ENCODE measurements around the gene IL16.
"Not testable (repeated sequence)": the region's sequence is repeated elsewhere in the genome, so short reads cannot be mapped to it uniquely, and the experiment has no call there.

IL16 gene

GRCh38 chr15:81346611-81347010 is 149.9 kb downstream of the IL16 start:
- Histone ChIP-seq H3K27me3 (replicated peaks; ENCODE audit: control insufficient read depth, insufficient read depth, low read length) (peaks cover 45% of the 10 kb centered on the region), H3K36me3 (ENCODE audit: control insufficient read depth, insufficient read depth, low read length, severe bottlenecking) (no peaks in the 10 kb centered on the region), H3K9ac (ENCODE audit: low read length) (no peak overlapping the region), H3K9me3 (ENCODE audit: control insufficient read depth, low read length) (no peaks in the 10 kb centered on the region), H3K4me1 (ENCODE audit: control insufficient read depth, insufficient read depth, low read length) (no peaks in the 10 kb centered on the region), H3K4me3 (ENCODE audit: low read length) (no peak overlapping the region)
- DNase-seq (ENCODE audit: low read depth): no peak

- no peak for DNase-seq (ENCODE audit: low read depth)
- H3K4me3 ChIP-seq (ENCODE audit: low read length): no peak overlapping the region
- H3K9me3 ChIP-seq (ENCODE audit: control insufficient read depth, low read length): no peaks in the 10 kb centered on the region
- no peak overlapping the region for H3K9ac ChIP-seq (ENCODE audit: low read length)
- H3K4me1 ChIP-seq (ENCODE audit: control insufficient read depth, insufficient read depth, low read length): no peaks in the 10 kb centered on the region
- no peaks in the 10 kb centered on the region for H3K36me3 ChIP-seq (ENCODE audit: control insufficient read depth, insufficient read depth, low read length, severe bottlenecking)
- H3K27me3 ChIP-seq (replicated peaks; ENCODE audit: control insufficient read depth, insufficient read depth, low read length): peaks cover 36% of the 10 kb centered on the region
Measured at GRCh38 chr15:81347910-81348309, 151.2 kb downstream of the IL16 start.

- H3K4me1 ChIP-seq (ENCODE audit: control insufficient read depth, insufficient read depth, low read length); H3K4me3 ChIP-seq (ENCODE audit: low read length); H3K9ac ChIP-seq (ENCODE audit: low read length); H3K36me3 ChIP-seq (ENCODE audit: control insufficient read depth, insufficient read depth, low read length, severe bottlenecking); DNase-seq (ENCODE audit: low read depth); H3K9me3 ChIP-seq (ENCODE audit: control insufficient read depth, low read length): not testable (repeated sequence)
- peaks cover 31% of the 10 kb centered on the region for H3K27me3 ChIP-seq (replicated peaks; ENCODE audit: control insufficient read depth, insufficient read depth, low read length)
Measured at GRCh38 chr15:81348691-81349090, 152.0 kb downstream of the IL16 start.

- DNase-seq (ENCODE audit: low read depth): no peak
- Histone ChIP-seq H3K9me3 (ENCODE audit: control insufficient read depth, low read length) (no peaks in the 10 kb centered on the region), H3K4me3 (ENCODE audit: low read length) (no peak overlapping the region), H3K27me3 (replicated peaks; ENCODE audit: control insufficient read depth, insufficient read depth, low read length) (peaks cover 29% of the 10 kb centered on the region), H3K4me1 (ENCODE audit: control insufficient read depth, insufficient read depth, low read length) (no peaks in the 10 kb centered on the region), H3K9ac (ENCODE audit: low read length) (no peak overlapping the region), H3K36me3 (ENCODE audit: control insufficient read depth, insufficient read depth, low read length, severe bottlenecking) (no peaks in the 10 kb centered on the region)
Measured at GRCh38 chr15:81349271-81349670, 152.6 kb downstream of the IL16 start.

GRCh38 chr15:81351651-81352050 is 155.0 kb downstream of the IL16 start:
- peaks cover 26% of the 10 kb centered on the region for H3K27me3 ChIP-seq (replicated peaks; ENCODE audit: control insufficient read depth, insufficient read depth, low read length)
- no peaks in the 10 kb centered on the region for H3K9me3 ChIP-seq (ENCODE audit: control insufficient read depth, low read length)
- no peak for DNase-seq (ENCODE audit: low read depth)
- no peak overlapping the region for H3K4me3 ChIP-seq (ENCODE audit: low read length)
- no peaks in the 10 kb centered on the region for H3K36me3 ChIP-seq (ENCODE audit: control insufficient read depth, insufficient read depth, low read length, severe bottlenecking)
- no peak overlapping the region for H3K9ac ChIP-seq (ENCODE audit: low read length)
- H3K4me1 ChIP-seq (ENCODE audit: control insufficient read depth, insufficient read depth, low read length): no peaks in the 10 kb centered on the region

GRCh38 chr15:81356252-81356651 is 159.6 kb downstream of the IL16 start:
- H3K27me3 ChIP-seq (replicated peaks; ENCODE audit: control insufficient read depth, insufficient read depth, low read length): peaks cover 11% of the 10 kb centered on the region
- no peaks in the 10 kb centered on the region for H3K4me1 ChIP-seq (ENCODE audit: control insufficient read depth, insufficient read depth, low read length)
- no peaks in the 10 kb centered on the region for H3K36me3 ChIP-seq (ENCODE audit: control insufficient read depth, insufficient read depth, low read length, severe bottlenecking)
- H3K9me3 ChIP-seq (ENCODE audit: control insufficient read depth, low read length): peaks cover 5% of the 10 kb centered on the region
- no peak overlapping the region for H3K4me3 ChIP-seq (ENCODE audit: low read length)
- no peak for DNase-seq (ENCODE audit: low read depth)
- no peak overlapping the region for H3K9ac ChIP-seq (ENCODE audit: low read length)

GRCh38 chr15:81357180-81357686 is 160.6 kb downstream of the IL16 start:
- no peak for DNase-seq (ENCODE audit: low read depth)
- Histone ChIP-seq H3K9me3 (ENCODE audit: control insufficient read depth, low read length) (peaks cover 5% of the 10 kb centered on the region), H3K4me3 (ENCODE audit: low read length) (no peak overlapping the region), H3K36me3 (ENCODE audit: control insufficient read depth, insufficient read depth, low read length, severe bottlenecking) (no peaks in the 10 kb centered on the region), H3K9ac (ENCODE audit: low read length) (no peak overlapping the region), H3K27me3 (replicated peaks; ENCODE audit: control insufficient read depth, insufficient read depth, low read length) (peaks cover 11% of the 10 kb centered on the region), H3K4me1 (ENCODE audit: control insufficient read depth, insufficient read depth, low read length) (no peaks in the 10 kb centered on the region)

GRCh38 chr15:81358248-81358647 is 161.6 kb downstream of the IL16 start:
- Histone ChIP-seq H3K9me3 (ENCODE audit: control insufficient read depth, low read length) (peaks cover 5% of the 10 kb centered on the region), H3K9ac (ENCODE audit: low read length) (no peak overlapping the region), H3K4me3 (ENCODE audit: low read length) (no peak overlapping the region), H3K36me3 (ENCODE audit: control insufficient read depth, insufficient read depth, low read length, severe bottlenecking) (no peaks in the 10 kb centered on the region), H3K4me1 (ENCODE audit: control insufficient read depth, insufficient read depth, low read length) (peaks cover 3% of the 10 kb centered on the region), H3K27me3 (replicated peaks; ENCODE audit: control insufficient read depth, insufficient read depth, low read length) (peaks cover 11% of the 10 kb centered on the region)
- no peak for DNase-seq (ENCODE audit: low read depth)

GRCh38 chr15:81360491-81360890 is 163.8 kb downstream of the IL16 start:
- Histone ChIP-seq H3K36me3 (ENCODE audit: control insufficient read depth, insufficient read depth, low read length, severe bottlenecking) (no peaks in the 10 kb centered on the region), H3K9me3 (ENCODE audit: control insufficient read depth, low read length) (peaks cover 5% of the 10 kb centered on the region)
- DNase-seq (ENCODE audit: low read depth): no peak

GRCh38 chr15:81361891-81362290 is 165.2 kb downstream of the IL16 start:
- Histone ChIP-seq H3K36me3 (ENCODE audit: control insufficient read depth, insufficient read depth, low read length, severe bottlenecking) (no peaks in the 10 kb centered on the region), H3K9me3 (ENCODE audit: control insufficient read depth, low read length) (peaks cover 5% of the 10 kb centered on the region), H3K27me3 (replicated peaks; ENCODE audit: control insufficient read depth, insufficient read depth, low read length) (no peaks in the 10 kb centered on the region), H3K4me3 (ENCODE audit: low read length) (no peak overlapping the region), H3K4me1 (ENCODE audit: control insufficient read depth, insufficient read depth, low read length) (peaks cover 8% of the 10 kb centered on the region), H3K9ac (ENCODE audit: low read length) (no peak overlapping the region)
- DNase-seq (ENCODE audit: low read depth): no peak

More at GRCh38 chr15:81360491-81360890, 163.8 kb downstream of the IL16 start:
- H3K9ac ChIP-seq (ENCODE audit: low read length): no peak overlapping the region
- no peaks in the 10 kb centered on the region for H3K27me3 ChIP-seq (replicated peaks; ENCODE audit: control insufficient read depth, insufficient read depth, low read length)
- peaks cover 8% of the 10 kb centered on the region for H3K4me1 ChIP-seq (ENCODE audit: control insufficient read depth, insufficient read depth, low read length)
- no peak overlapping the region for H3K4me3 ChIP-seq (ENCODE audit: low read length)

GRCh38 chr15:81362790-81363189 is 166.1 kb downstream of the IL16 start:
- H3K4me3 ChIP-seq (ENCODE audit: low read length): no peak overlapping the region
- H3K36me3 ChIP-seq (ENCODE audit: control insufficient read depth, insufficient read depth, low read length, severe bottlenecking): no peaks in the 10 kb centered on the region
- no peaks in the 10 kb centered on the region for H3K27me3 ChIP-seq (replicated peaks; ENCODE audit: control insufficient read depth, insufficient read depth, low read length)
- DNase-seq (ENCODE audit: low read depth): no peak
- no peak overlapping the region for H3K9ac ChIP-seq (ENCODE audit: low read length)
- peaks cover 2% of the 10 kb centered on the region for H3K9me3 ChIP-seq (ENCODE audit: control insufficient read depth, low read length)
- peaks cover 8% of the 10 kb centered on the region for H3K4me1 ChIP-seq (ENCODE audit: control insufficient read depth, insufficient read depth, low read length)

GRCh38 chr15:81363276-81363675 is 166.6 kb downstream of the IL16 start:
- no peaks in the 10 kb centered on the region for H3K36me3 ChIP-seq (ENCODE audit: control insufficient read depth, insufficient read depth, low read length, severe bottlenecking)
- H3K9me3 ChIP-seq (ENCODE audit: control insufficient read depth, low read length): peaks cover 2% of the 10 kb centered on the region
- peaks cover 8% of the 10 kb centered on the region for H3K4me1 ChIP-seq (ENCODE audit: control insufficient read depth, insufficient read depth, low read length)
- no peak for DNase-seq (ENCODE audit: low read depth)
- H3K4me3 ChIP-seq (ENCODE audit: low read length): no peak overlapping the region
- no peak overlapping the region for H3K9ac ChIP-seq (ENCODE audit: low read length)
- no peaks in the 10 kb centered on the region for H3K27me3 ChIP-seq (replicated peaks; ENCODE audit: control insufficient read depth, insufficient read depth, low read length)
